Activated B cell treated with CpG ODN at 0.5 μM for 24 hours (primary cell): ENCODE results near the gene TEAD4. TPM values are rescaled to one million over a fixed set of nuclear protein-coding genes. Genes with fewer than 3 reads are reported as not detected.

Source experiments
- ATAC-seq: fragments of 200-7000 bp; cut with Tn5 transposase; one replicate; pipeline ENCODE4 v1.10.0; 2021; ENCODE audit warnings: low read depth, mild to moderate bottlenecking, moderate library complexity
- CTCF ChIA-PET: fragments of 350-600 bp; sonication (Branson Sonifier 250); formaldehyde crosslinking; loops from one replicate; lab custom pipeline; 2021; ENCODE audit warnings: antibody characterized with exemption; lab: Charles Lee
- POLR2A ChIA-PET: fragments of 350-600 bp; sonication (Branson Sonifier 250); formaldehyde crosslinking; loops from one replicate; lab custom pipeline; 2021; ENCODE audit warnings: antibody characterized with exemption; lab: Charles Lee
- DNase-seq: peaks from one replicate; pipeline ENCODE4 v3.0.0; 2022
- H3K27ac Mint-ChIP-seq: one replicate; pipeline ENCODE4 v1.8.0; 2020; ENCODE audit warnings: mixed read lengths
- H3K27me3 Mint-ChIP-seq: one replicate; pipeline ENCODE4 v1.8.0; 2021; ENCODE audit warnings: mixed read lengths
- H3K36me3 Mint-ChIP-seq: one replicate; pipeline ENCODE4 v1.8.0; 2021; ENCODE audit warnings: low read depth, mixed read lengths
- H3K4me1 Mint-ChIP-seq: one replicate; pipeline ENCODE4 v1.8.0; 2021; ENCODE audit warnings: mixed read lengths
- H3K4me3 Mint-ChIP-seq: one replicate; pipeline ENCODE4 v1.8.0; 2020; ENCODE audit warnings: mild to moderate bottlenecking, mixed read lengths
- H3K9me3 Mint-ChIP-seq: one replicate; pipeline ENCODE4 v1.8.0; 2020; ENCODE audit warnings: mixed read lengths
- CTCF ChIP-seq: fragments of 200-600 bp; IDR thresholded peaks from one replicate; pipeline ENCODE4 v1.8.0; 2022; ENCODE audit warnings: antibody characterized with exemption, mild to moderate bottlenecking
- intact Hi-C: fragments of 100-400 bp; cut with micrococcal nuclease; formaldehyde crosslinking; loops from one replicate; pipeline ENCODE4 v1.15.1; 2024
- total RNA-seq: library from RNA; stranded (reverse); gene quantifications from 2 replicates; pipeline ENCODE4 v1.2.3, GENCODE V29; 2022

TEAD4 gene
- total RNA-seq, 1 donor from 2014 or later = not detected

- ChIA-PET CTCF (no interaction called here), POLR2A (interaction anchor here (0.6 kb wide), 1 partner anchor 58 kb away, joined by 3 read pairs; no protein-coding TSS in a partner anchor)
- H3K27me3 Mint-ChIP-seq = no peaks in the 10 kb centered on the region
- H3K4me3 Mint-ChIP-seq = no peak overlapping the region
- H3K36me3 Mint-ChIP-seq = peaks cover 69% of the 10 kb centered on the region
- peaks cover 2% of the 10 kb centered on the region for H3K4me1 Mint-ChIP-seq
- ATAC-seq = no peak
- no peak overlapping the region for H3K27ac Mint-ChIP-seq
- no peak for TF ChIP-seq CTCF
- DNase-seq = no peak
- H3K9me3 Mint-ChIP-seq = no peaks in the 10 kb centered on the region
- intact Hi-C loops = no loop called here
Measured at GRCh38 chr12:2936301-2936700, 22.9 kb upstream of the TEAD4 start.

- DNase-seq = no peak
- no peaks in the 10 kb centered on the region for H3K9me3 Mint-ChIP-seq
- H3K27me3 Mint-ChIP-seq = no peaks in the 10 kb centered on the region
- H3K4me1 Mint-ChIP-seq = peaks cover 2% of the 10 kb centered on the region
- POLR2A ChIA-PET = no interaction called here
- CTCF ChIA-PET = no interaction called here
- no peak overlapping the region for H3K27ac Mint-ChIP-seq
- H3K4me3 Mint-ChIP-seq = no peak overlapping the region
- TF ChIP-seq CTCF = no peak
- intact Hi-C loops = no loop called here
- peaks cover 60% of the 10 kb centered on the region for H3K36me3 Mint-ChIP-seq
- no peak for ATAC-seq
Measured at GRCh38 chr12:2937500-2937899, 21.7 kb upstream of the TEAD4 start.

GRCh38 chr12:2939191-2939590 lies 20.0 kb upstream of the TEAD4 start:
- DNase-seq (no peak), ATAC-seq (no peak)
- TF ChIP-seq CTCF = no peak
- no peaks in the 10 kb centered on the region for H3K9me3 Mint-ChIP-seq
- H3K4me3 Mint-ChIP-seq = no peak overlapping the region
- no peak overlapping the region for H3K27ac Mint-ChIP-seq
- POLR2A ChIA-PET = no interaction called here
- CTCF ChIA-PET = no interaction called here
- peaks cover 2% of the 10 kb centered on the region for H3K4me1 Mint-ChIP-seq
- H3K27me3 Mint-ChIP-seq = no peaks in the 10 kb centered on the region
- intact Hi-C loops = no loop called here
- H3K36me3 Mint-ChIP-seq = peaks cover 49% of the 10 kb centered on the region

GRCh38 chr12:2940564-2940963 lies 18.6 kb upstream of the TEAD4 start:
- peaks cover 37% of the 10 kb centered on the region for H3K36me3 Mint-ChIP-seq
- TF ChIP-seq CTCF = no peak
- ChIA-PET CTCF (no interaction called here), POLR2A (no interaction called here)
- ATAC-seq = no peak
- intact Hi-C loops = no loop called here
- H3K4me1 Mint-ChIP-seq = peaks cover 2% of the 10 kb centered on the region
- no peak overlapping the region for H3K27ac Mint-ChIP-seq
- no peaks in the 10 kb centered on the region for H3K27me3 Mint-ChIP-seq
- H3K4me3 Mint-ChIP-seq = no peak overlapping the region
- no peaks in the 10 kb centered on the region for H3K9me3 Mint-ChIP-seq
- DNase-seq = no peak

- intact Hi-C loops = no loop called here
- ChIA-PET POLR2A (interaction anchor here (0.7 kb wide), 1 partner anchor 1035 kb away, joined by 5 read pairs; no protein-coding TSS in a partner anchor), CTCF (no interaction called here)
- no peaks in the 10 kb centered on the region for H3K9me3 Mint-ChIP-seq
- no peak overlapping the region for H3K27ac Mint-ChIP-seq
- ATAC-seq (no peak), DNase-seq (no peak)
- no peaks in the 10 kb centered on the region for H3K27me3 Mint-ChIP-seq
- H3K36me3 Mint-ChIP-seq = peaks cover 35% of the 10 kb centered on the region
- no peak for TF ChIP-seq CTCF
- peaks cover 2% of the 10 kb centered on the region for H3K4me1 Mint-ChIP-seq
- no peak overlapping the region for H3K4me3 Mint-ChIP-seq
Measured at GRCh38 chr12:2941524-2941923, 17.7 kb upstream of the TEAD4 start.
